HL-60 (cell line): Measurements from ENCODE around the gene JMY.

ENCODE experiments used
- DNase-seq, 2 experiments: peaks; one replicate each; pipeline ENCODE4 v3.0.0-alpha.2; 2010 to 2020; ENCODE audit warnings: low read depth in 1 of 2, low spot score in 1 of 2
- H3K27ac ChIP-seq: fragments of 250-450 bp; sonication (Bioruptor Pico); replicated peaks from 2 replicates; pipeline ENCODE4 v1.5.1; 2020; ENCODE audit warnings: mild to moderate bottlenecking, moderate library complexity
- H3K27me3 ChIP-seq: fragments of 250-450 bp; sonication (Bioruptor Pico); 2 replicates; pipeline ENCODE4 v1.5.1; 2021; ENCODE audit warnings: mild to moderate bottlenecking, moderate library complexity; ENCODE audit not compliant: insufficient read depth, poor library complexity, severe bottlenecking
- H3K4me3 ChIP-seq: replicated peaks from 2 replicates; pipeline ENCODE4 v1.5.1; 2011; ENCODE audit warnings: mild to moderate bottlenecking, control low read depth, low read length; ENCODE audit not compliant: insufficient read depth
- GABPA ChIP-seq: IDR thresholded peaks from 2 replicates; pipeline ENCODE4 v1.6.1; 2012; ENCODE audit warnings: low read depth
- POLR2AphosphoS5 ChIP-seq: IDR thresholded peaks from 2 replicates; pipeline ENCODE4 v1.6.1; 2012; ENCODE audit warnings: low read depth
- SPI1 ChIP-seq: IDR thresholded peaks from 2 replicates; pipeline ENCODE4 v1.6.1; 2012; ENCODE audit warnings: low read depth, mild to moderate bottlenecking, borderline replicate concordance
- TF ChIP-seq, protein P1 (sequence below): IDR thresholded peaks from 2 replicates; pipeline ENCODE4 v1.6.1; 2012; ENCODE audit warnings: low read depth; ENCODE audit not compliant: insufficient replicate concordance
- TF ChIP-seq, protein P2 (sequence below): IDR thresholded peaks from one replicate; pipeline ENCODE4 v1.5.1; 2011; ENCODE audit warnings: low read length, control low read depth, inconsistent platforms; ENCODE audit not compliant: insufficient read depth

JMY gene

DNA sequence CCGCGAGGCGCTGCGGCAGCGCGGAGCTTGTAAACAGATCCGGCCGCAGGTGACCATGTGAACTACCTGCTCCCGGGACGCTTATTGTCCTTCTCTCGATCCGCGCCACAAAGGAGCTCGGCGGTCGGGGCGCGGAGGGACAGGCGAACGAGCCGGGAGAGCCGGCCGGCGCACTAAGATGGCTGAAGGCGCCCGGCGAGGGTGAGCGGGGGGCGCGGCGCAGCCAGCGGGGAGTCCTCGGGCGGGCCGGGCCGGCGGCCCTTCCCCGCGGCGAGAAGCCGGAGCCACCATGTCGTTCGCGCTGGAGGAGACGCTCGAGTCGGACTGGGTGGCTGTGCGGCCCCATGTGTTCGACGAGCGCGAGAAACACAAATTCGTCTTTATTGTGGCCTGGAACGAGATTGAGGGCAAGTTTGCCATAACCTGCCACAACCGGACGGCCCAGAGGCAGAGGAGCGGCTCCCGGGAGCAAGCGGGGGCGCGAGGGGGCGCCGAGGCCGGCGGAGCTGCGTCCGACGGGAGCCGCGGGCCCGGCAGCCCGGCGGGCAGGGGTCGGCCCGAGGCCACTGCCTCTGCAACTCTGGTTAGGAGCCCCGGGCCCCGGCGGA, 535 bp downstream of the JMY start:
- Histone ChIP-seq H3K27me3 (no peaks in the 10 kb centered on the region), H3K27ac (peak overlapping the region; percentile 60), H3K4me3 (peak overlapping the region; percentile 66)
- TF ChIP-seq, protein P1, sequence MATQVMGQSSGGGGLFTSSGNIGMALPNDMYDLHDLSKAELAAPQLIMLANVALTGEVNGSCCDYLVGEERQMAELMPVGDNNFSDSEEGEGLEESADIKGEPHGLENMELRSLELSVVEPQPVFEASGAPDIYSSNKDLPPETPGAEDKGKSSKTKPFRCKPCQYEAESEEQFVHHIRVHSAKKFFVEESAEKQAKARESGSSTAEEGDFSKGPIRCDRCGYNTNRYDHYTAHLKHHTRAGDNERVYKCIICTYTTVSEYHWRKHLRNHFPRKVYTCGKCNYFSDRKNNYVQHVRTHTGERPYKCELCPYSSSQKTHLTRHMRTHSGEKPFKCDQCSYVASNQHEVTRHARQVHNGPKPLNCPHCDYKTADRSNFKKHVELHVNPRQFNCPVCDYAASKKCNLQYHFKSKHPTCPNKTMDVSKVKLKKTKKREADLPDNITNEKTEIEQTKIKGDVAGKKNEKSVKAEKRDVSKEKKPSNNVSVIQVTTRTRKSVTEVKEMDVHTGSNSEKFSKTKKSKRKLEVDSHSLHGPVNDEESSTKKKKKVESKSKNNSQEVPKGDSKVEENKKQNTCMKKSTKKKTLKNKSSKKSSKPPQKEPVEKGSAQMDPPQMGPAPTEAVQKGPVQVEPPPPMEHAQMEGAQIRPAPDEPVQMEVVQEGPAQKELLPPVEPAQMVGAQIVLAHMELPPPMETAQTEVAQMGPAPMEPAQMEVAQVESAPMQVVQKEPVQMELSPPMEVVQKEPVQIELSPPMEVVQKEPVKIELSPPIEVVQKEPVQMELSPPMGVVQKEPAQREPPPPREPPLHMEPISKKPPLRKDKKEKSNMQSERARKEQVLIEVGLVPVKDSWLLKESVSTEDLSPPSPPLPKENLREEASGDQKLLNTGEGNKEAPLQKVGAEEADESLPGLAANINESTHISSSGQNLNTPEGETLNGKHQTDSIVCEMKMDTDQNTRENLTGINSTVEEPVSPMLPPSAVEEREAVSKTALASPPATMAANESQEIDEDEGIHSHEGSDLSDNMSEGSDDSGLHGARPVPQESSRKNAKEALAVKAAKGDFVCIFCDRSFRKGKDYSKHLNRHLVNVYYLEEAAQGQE = no peak
- TF ChIP-seq SPI1 = no peak
- no peak for TF ChIP-seq POLR2AphosphoS5
- no peak for DNase-seq

DNA sequence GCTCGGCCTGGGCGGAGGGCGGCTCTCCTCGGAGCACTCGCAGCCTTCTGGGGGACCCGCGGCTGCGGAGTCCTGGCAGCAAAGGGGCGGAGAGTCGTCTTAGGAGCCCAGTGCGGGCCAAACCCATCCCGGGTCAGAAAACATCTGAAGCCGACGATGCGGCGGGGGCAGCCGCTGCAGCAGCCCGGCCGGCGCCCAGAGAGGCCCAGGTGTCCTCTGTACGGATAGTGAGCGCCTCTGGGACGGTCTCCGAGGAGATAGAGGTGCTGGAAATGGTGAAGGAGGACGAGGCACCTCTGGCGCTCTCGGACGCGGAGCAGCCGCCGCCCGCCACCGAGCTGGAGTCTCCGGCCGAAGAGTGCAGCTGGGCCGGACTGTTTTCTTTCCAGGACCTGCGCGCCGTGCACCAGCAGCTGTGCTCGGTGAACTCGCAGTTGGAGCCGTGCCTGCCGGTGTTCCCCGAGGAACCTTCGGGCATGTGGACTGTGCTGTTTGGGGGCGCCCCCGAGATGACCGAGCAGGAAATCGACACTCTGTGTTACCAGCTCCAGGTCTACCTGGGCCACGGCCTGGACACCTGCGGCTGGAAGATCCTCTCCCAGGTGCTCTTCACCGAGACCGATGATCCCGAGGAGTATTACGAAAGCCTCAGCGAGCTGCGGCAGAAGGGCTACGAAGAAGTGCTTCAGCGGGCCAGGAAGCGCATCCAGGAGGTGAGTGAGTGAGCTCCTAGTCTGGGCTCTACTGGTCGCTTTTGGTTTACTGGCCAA, 1.2 kb downstream of the JMY start:
- TF ChIP-seq, protein P2, sequence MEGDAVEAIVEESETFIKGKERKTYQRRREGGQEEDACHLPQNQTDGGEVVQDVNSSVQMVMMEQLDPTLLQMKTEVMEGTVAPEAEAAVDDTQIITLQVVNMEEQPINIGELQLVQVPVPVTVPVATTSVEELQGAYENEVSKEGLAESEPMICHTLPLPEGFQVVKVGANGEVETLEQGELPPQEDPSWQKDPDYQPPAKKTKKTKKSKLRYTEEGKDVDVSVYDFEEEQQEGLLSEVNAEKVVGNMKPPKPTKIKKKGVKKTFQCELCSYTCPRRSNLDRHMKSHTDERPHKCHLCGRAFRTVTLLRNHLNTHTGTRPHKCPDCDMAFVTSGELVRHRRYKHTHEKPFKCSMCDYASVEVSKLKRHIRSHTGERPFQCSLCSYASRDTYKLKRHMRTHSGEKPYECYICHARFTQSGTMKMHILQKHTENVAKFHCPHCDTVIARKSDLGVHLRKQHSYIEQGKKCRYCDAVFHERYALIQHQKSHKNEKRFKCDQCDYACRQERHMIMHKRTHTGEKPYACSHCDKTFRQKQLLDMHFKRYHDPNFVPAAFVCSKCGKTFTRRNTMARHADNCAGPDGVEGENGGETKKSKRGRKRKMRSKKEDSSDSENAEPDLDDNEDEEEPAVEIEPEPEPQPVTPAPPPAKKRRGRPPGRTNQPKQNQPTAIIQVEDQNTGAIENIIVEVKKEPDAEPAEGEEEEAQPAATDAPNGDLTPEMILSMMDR = no peak
- TF ChIP-seq GABPA (no peak), POLR2AphosphoS5 (no peak), SPI1 (no peak)
- TF ChIP-seq, protein P1 = no peak

DNA sequence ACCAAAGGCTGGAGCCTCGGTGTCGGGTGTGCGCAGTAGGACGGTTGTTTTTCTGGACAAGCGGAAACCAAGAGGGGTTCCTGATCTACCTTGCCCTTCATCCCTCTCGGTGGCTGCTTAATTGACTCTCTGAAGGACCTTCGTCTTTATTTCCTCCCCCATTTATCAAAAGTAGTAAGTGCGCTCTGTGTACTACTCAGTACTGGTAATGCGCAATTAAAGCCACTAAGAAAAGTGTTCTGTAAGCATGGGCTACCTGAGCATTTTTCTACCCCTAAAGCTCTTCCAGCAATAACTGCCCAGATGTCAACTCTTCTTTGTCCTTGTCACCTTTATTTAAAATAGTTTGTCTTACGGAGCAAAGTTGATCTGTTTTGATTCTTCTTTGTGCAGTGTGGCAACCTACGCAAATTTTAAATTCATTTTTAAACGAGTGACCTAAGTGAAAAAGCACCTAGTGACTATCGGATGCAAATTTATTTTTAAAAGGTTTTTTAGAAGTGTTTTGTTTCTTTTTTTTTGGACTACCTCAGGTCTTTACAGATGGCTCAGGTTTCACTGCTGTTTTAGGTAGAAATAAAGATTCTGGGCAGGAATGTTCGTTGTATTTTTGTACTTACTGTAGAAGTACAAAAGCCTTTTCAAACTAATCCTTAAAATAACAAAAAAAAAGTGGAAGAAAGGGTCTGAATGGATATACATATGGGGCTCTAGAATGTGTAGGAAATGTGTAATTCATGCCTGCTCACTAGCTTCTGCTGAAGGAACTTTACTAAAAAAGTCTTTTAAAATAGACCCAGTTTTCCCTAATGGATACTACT, 2.0 kb downstream of the JMY start:
- no peaks in the 10 kb centered on the region for H3K27me3 ChIP-seq
- peak overlapping the region; percentile 32; the same call in 1 of the 2 replicates for H3K27ac ChIP-seq
- TF ChIP-seq, protein P1 = no peak
- TF ChIP-seq, protein P2 = no peak
- no peak for DNase-seq
- peak overlapping the region; percentile 66 for H3K4me3 ChIP-seq

More for the DNA sequence above, 1.2 kb downstream of the JMY start:
- Histone ChIP-seq H3K27me3 (no peaks in the 10 kb centered on the region), H3K27ac (peak overlapping the region; percentile 32), H3K4me3 (peak overlapping the region; percentile 66)
- peak in 1 of 2 experiments; percentile 30 for DNase-seq
